IMR-90 (cell line): ENCODE measurements around the gene TTLL11. TPM values are rescaled to one million over a fixed set of nuclear protein-coding genes. Genes with fewer than 3 reads are reported as not detected.

Experiments used
- ATAC-seq: fragments of 200-7000 bp; cut with Tn5 transposase; 2 replicates; pipeline ENCODE4 v1.9.1; 2020; ENCODE audit warnings: low read depth, mild to moderate bottlenecking, moderate library complexity
- BruUV-seq: library from RNA; stranded (reverse); fragments of 400-500 nt; replicated peaks from 2 replicates; lab custom pipeline; 2021; lab: Mats Ljungman, UMichigan
- CTCF ChIA-PET: fragments of 300-600 bp; formaldehyde crosslinking; extraction: SDS; loops from one replicate; lab custom pipeline; 2021; ENCODE audit warnings: antibody characterized with exemption; lab: Yijun Ruan, JAX
- POLR2A ChIA-PET: fragments of 300-600 bp; sonication (Branson Sonifier 250); formaldehyde crosslinking; loops from one replicate; lab custom pipeline; 2022; ENCODE audit warnings: antibody characterized with exemption; ENCODE audit not compliant: unreplicated experiment; lab: Charles Lee
- DNase-seq: peaks from one replicate; pipeline ENCODE4 v3.0.0; 2013
- H2AFZ ChIP-seq: replicated peaks from 2 replicates; pipeline ENCODE3; 2013; ENCODE audit warnings: low read length, mild to moderate bottlenecking; ENCODE audit not compliant: poor library complexity
- H2AK5ac ChIP-seq: 2 replicates; pipeline ENCODE4 v1.6.1; 2013; ENCODE audit warnings: low read depth, low read length, inconsistent platforms
- H2AK9ac ChIP-seq: replicated peaks from 2 replicates; pipeline ENCODE3; 2013; ENCODE audit warnings: mild to moderate bottlenecking, low read depth, low read length, moderate library complexity; ENCODE audit not compliant: poor library complexity
- H2BK120ac ChIP-seq: 2 replicates; pipeline ENCODE4 v1.6.1; 2013; ENCODE audit warnings: low read depth, low read length, inconsistent platforms
- H2BK15ac ChIP-seq: 3 replicates; pipeline ENCODE4 v1.6.1; 2013; ENCODE audit warnings: low read depth, low read length, inconsistent platforms
- H2BK20ac ChIP-seq: 2 replicates; pipeline ENCODE4 v1.6.1; 2013; ENCODE audit warnings: low read depth, mild to moderate bottlenecking, inconsistent platforms, low read length, moderate library complexity
- H2BK5ac ChIP-seq: 2 replicates; pipeline ENCODE4 v1.6.1; 2013; ENCODE audit warnings: mild to moderate bottlenecking, low read depth, low read length, inconsistent platforms; ENCODE audit not compliant: poor library complexity, severe bottlenecking
- H3K14ac ChIP-seq: replicated peaks from 2 replicates; pipeline ENCODE4 v1.6.1; 2013; ENCODE audit warnings: low read depth, low read length, inconsistent platforms
- H3K18ac ChIP-seq: 2 replicates; pipeline ENCODE4 v1.6.1; 2013; ENCODE audit warnings: low read depth, low read length, control low read depth
- H3K23ac ChIP-seq: 2 replicates; pipeline ENCODE4 v1.6.1; 2013; ENCODE audit warnings: low read depth, low read length, inconsistent platforms
- H3K27ac ChIP-seq: 2 replicates; pipeline ENCODE4 v1.5.1; 2013; ENCODE audit warnings: mild to moderate bottlenecking, control low read depth, low read length; ENCODE audit not compliant: insufficient read depth
- H3K27me3 ChIP-seq: 2 replicates; pipeline ENCODE4 v1.6.1; 2013; ENCODE audit warnings: low read length; ENCODE audit not compliant: control insufficient read depth, insufficient read depth
- H3K36me3 ChIP-seq: 2 replicates; pipeline ENCODE4 v1.6.1; 2013; ENCODE audit warnings: low read length, mixed read lengths; ENCODE audit not compliant: control insufficient read depth, insufficient read depth
- H3K4ac ChIP-seq: 2 replicates; pipeline ENCODE4 v1.6.1; 2013; ENCODE audit warnings: low read depth, low read length, inconsistent platforms
- H3K4me1 ChIP-seq: 2 replicates; pipeline ENCODE4 v1.6.1; 2013; ENCODE audit warnings: low read length, mixed read lengths; ENCODE audit not compliant: control insufficient read depth, insufficient read depth
- H3K4me2 ChIP-seq: 2 replicates; pipeline ENCODE4 v1.6.1; 2013; ENCODE audit warnings: low read depth, mild to moderate bottlenecking, control low read depth, low read length, moderate library complexity
- H3K4me3 ChIP-seq: 2 replicates; pipeline ENCODE4 v1.5.1; 2013; ENCODE audit warnings: low read depth, mild to moderate bottlenecking, control low read depth, low read length, moderate library complexity; ENCODE audit not compliant: insufficient read depth
- H3K56ac ChIP-seq: 2 replicates; pipeline ENCODE4 v1.6.1; 2013; ENCODE audit warnings: low read length, inconsistent platforms; ENCODE audit not compliant: insufficient read depth; ENCODE audit errors: extremely low read depth
- H3K79me1 ChIP-seq, 2 experiments: 2 replicates each; pipeline ENCODE4 v1.6.1; 2013; ENCODE audit warnings: low read length in 2 of 2, inconsistent platforms in 1 of 2, low read depth in 1 of 2
- H3K9ac ChIP-seq: 2 replicates; pipeline ENCODE4 v1.6.1; 2013; ENCODE audit warnings: low read depth, low read length, control low read depth
- H3K9me1 ChIP-seq: 2 replicates; pipeline ENCODE4 v1.6.1; 2013; ENCODE audit warnings: low read length, inconsistent platforms; ENCODE audit not compliant: insufficient read depth
- H3K9me3 ChIP-seq: 2 replicates; pipeline ENCODE4 v1.6.1; 2013; ENCODE audit warnings: low read length; ENCODE audit not compliant: control insufficient read depth, insufficient read depth
- H4K20me1 ChIP-seq: 2 replicates; pipeline ENCODE4 v1.6.1; 2013; ENCODE audit warnings: low read length, inconsistent platforms; ENCODE audit not compliant: insufficient read depth
- H4K5ac ChIP-seq: 2 replicates; pipeline ENCODE4 v1.6.1; 2013; ENCODE audit warnings: mild to moderate bottlenecking, low read depth, low read length, control low read depth
- H4K8ac ChIP-seq, 2 experiments: 2 replicates each; pipeline ENCODE4 v1.6.1; 2013; ENCODE audit warnings: low read depth in 2 of 2, low read length in 2 of 2, control low read depth in 1 of 2, inconsistent platforms in 1 of 2
- H4K91ac ChIP-seq: 2 replicates; pipeline ENCODE4 v1.6.1; 2013; ENCODE audit warnings: low read depth, low read length, inconsistent platforms; ENCODE audit not compliant: insufficient read depth
- BHLHE40 ChIP-seq: fragments of 150-350 bp; IDR thresholded peaks from 2 replicates; pipeline ENCODE4 v1.6.1; 2016; ENCODE audit warnings: mild to moderate bottlenecking, low read depth, low read length
- CEBPB ChIP-seq: IDR thresholded peaks from 2 replicates; pipeline ENCODE4 v1.6.1; 2012; ENCODE audit warnings: low read depth, low read length, improper control_type of control experiment
- CHD1 ChIP-seq: IDR thresholded peaks from 2 replicates; pipeline ENCODE4 v1.6.1; 2012; ENCODE audit warnings: low read depth, low read length, improper control_type of control experiment
- ELK1 ChIP-seq: fragments of 150-350 bp; IDR thresholded peaks from 2 replicates; pipeline ENCODE4 v1.6.1; 2016; ENCODE audit warnings: low read depth, mild to moderate bottlenecking, low read length, moderate library complexity, borderline replicate concordance
- FOS ChIP-seq: fragments of 150-350 bp; IDR thresholded peaks from 2 replicates; pipeline ENCODE4 v1.6.1; 2016; ENCODE audit warnings: low read depth, low read length
- MAFK ChIP-seq: IDR thresholded peaks from 2 replicates; pipeline ENCODE4 v1.6.1; 2012; ENCODE audit warnings: low read depth, low read length, improper control_type of control experiment
- MAZ ChIP-seq: IDR thresholded peaks from 2 replicates; pipeline ENCODE4 v1.6.1; 2012; ENCODE audit warnings: low read depth, mild to moderate bottlenecking, low read length, improper control_type of control experiment, moderate library complexity, borderline replicate concordance
- MXI1 ChIP-seq: IDR thresholded peaks from 2 replicates; pipeline ENCODE4 v1.6.1; 2012; ENCODE audit warnings: low read depth, mild to moderate bottlenecking, low read length, moderate library complexity, borderline replicate concordance
- NFE2L2 ChIP-seq: fragments of 150-350 bp; IDR thresholded peaks from 2 replicates; pipeline ENCODE4 v1.6.1; 2016; ENCODE audit warnings: low read depth, mild to moderate bottlenecking, low read length
- POLR2A ChIP-seq: IDR thresholded peaks from 2 replicates; pipeline ENCODE4 v1.6.1; 2012; ENCODE audit warnings: mild to moderate bottlenecking, low read depth, low read length
- RAD21 ChIP-seq: IDR thresholded peaks from 2 replicates; pipeline ENCODE4 v1.6.1; 2012; ENCODE audit warnings: low read length, improper control_type of control experiment
- RCOR1 ChIP-seq: IDR thresholded peaks from 2 replicates; pipeline ENCODE4 v1.6.1; 2012; ENCODE audit warnings: mild to moderate bottlenecking, low read length, improper control_type of control experiment; ENCODE audit not compliant: insufficient replicate concordance
- RFX5 ChIP-seq: IDR thresholded peaks from 2 replicates; pipeline ENCODE4 v1.8.0; 2012; ENCODE audit warnings: low read depth, mild to moderate bottlenecking, low read length, moderate library complexity
- SMC3 ChIP-seq: fragments of 150-350 bp; IDR thresholded peaks from 2 replicates; pipeline ENCODE4 v1.6.1; 2016; ENCODE audit warnings: low read depth, mild to moderate bottlenecking, antibody characterized with exemption, low read length, moderate library complexity
- WGBS, 2 experiments: methylation state at CpG; one replicate each; pipeline versions ENCODE4 v1.1.5 to v1.1.7; 2013; ENCODE audit warnings: missing lambda C conversion rate in 2 of 2; ENCODE audit not compliant: insufficient read length in 1 of 2; ENCODE audit errors: extremely low coverage in 2 of 2; 5-methylcytosine and 5-hydroxymethylcytosine counted together
- dilution Hi-C: fragments of 300-500 bp; cut with HindIII; formaldehyde crosslinking; loops from one replicate; pipeline ENCODE4 v1.14.3; 2018; ENCODE audit warnings: low sequenced_read_pairs; ENCODE audit not compliant: unreplicated experiment
- in situ Hi-C: fragments of 300-500 bp; cut with MboI; formaldehyde crosslinking; loops from 3 replicates; pipeline ENCODE4 v1.14.3; 2019; ENCODE audit warnings: low sequenced_read_pairs, inconsistent platforms, mixed read lengths
- intact Hi-C: fragments of 100-400 bp; cut with micrococcal nuclease; formaldehyde crosslinking; loops from 2 replicates; pipeline ENCODE4 v1.10.0; 2022
- polyA plus RNA-seq, 3 experiments: library from polyadenylated mRNA; depleted of rRNA; stranded (reverse); fragments of >200 nt; gene quantifications; 2 replicates each; pipeline ENCODE4 v1.2.3, GENCODE V29; 2012; ENCODE audit warnings: low replicate concordance in 1 of 3
- total RNA-seq: library from RNA; depleted of rRNA; stranded (reverse); fragments of >200 nt; gene quantifications from 2 replicates; pipeline ENCODE4 v1.2.3, GENCODE V29; 2012
- TF ChIP-seq, protein P1 (sequence below): fragments of 150-350 bp; IDR thresholded peaks from 2 replicates; pipeline ENCODE4 v1.6.1; 2017; ENCODE audit warnings: mild to moderate bottlenecking, antibody characterized with exemption, low read length, low read depth
- TF ChIP-seq, protein P2 (sequence below): conservative IDR thresholded peaks from 2 replicates; pipeline ENCODE4 v1.5.1; 2012; ENCODE audit warnings: mild to moderate bottlenecking, low read depth, low read length, improper control_type of control experiment

Gene TTLL11
- total and polyA plus RNA-seq, 2 of the 4 experiments (the other 2 are of a cell fraction) = 2.0 to 4.6 TPM

DNA sequence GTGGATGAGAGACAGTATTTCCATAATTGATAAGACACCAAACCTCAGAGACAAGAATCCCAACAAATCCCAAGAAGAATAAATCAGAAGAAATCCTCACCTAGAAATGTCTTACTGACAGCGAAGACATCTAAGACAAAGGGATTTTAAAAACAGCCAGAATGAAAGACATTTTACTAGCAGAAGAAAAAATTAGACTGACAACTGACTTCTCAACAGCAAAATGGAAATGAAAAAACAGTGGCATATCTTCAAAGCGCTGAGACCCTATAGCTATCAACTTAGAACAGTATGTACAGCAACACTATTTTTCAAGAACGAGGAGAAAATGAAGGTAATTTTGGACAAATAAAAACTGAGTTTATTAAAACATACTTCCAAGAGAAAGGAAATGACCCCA, 16.3 kb downstream of the TTLL11 start:
- peaks cover 8% of the 10 kb centered on the region for H3K4me1 ChIP-seq
- WGBS, 2 experiments = no CpG with 5 or more reads among the region's 3 CpGs
- BruUV-seq = no TSS peak
- no peak overlapping the region for H2BK5ac ChIP-seq
- no peak overlapping the region for H3K4me3 ChIP-seq
- TF ChIP-seq FOS (no peak), RAD21 (no peak), NFE2L2 (no peak), CEBPB (no peak), MXI1 (no peak), MAFK (no peak), BHLHE40 (no peak), SMC3 (no peak), MAZ (no peak), ELK1 (no peak), RCOR1 (no peak), CHD1 (no peak), POLR2A (no peak), RFX5 (no peak)
- TF ChIP-seq, protein P1, sequence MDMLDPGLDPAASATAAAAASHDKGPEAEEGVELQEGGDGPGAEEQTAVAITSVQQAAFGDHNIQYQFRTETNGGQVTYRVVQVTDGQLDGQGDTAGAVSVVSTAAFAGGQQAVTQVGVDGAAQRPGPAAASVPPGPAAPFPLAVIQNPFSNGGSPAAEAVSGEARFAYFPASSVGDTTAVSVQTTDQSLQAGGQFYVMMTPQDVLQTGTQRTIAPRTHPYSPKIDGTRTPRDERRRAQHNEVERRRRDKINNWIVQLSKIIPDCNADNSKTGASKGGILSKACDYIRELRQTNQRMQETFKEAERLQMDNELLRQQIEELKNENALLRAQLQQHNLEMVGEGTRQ = no peak
- TF ChIP-seq, protein P2, sequence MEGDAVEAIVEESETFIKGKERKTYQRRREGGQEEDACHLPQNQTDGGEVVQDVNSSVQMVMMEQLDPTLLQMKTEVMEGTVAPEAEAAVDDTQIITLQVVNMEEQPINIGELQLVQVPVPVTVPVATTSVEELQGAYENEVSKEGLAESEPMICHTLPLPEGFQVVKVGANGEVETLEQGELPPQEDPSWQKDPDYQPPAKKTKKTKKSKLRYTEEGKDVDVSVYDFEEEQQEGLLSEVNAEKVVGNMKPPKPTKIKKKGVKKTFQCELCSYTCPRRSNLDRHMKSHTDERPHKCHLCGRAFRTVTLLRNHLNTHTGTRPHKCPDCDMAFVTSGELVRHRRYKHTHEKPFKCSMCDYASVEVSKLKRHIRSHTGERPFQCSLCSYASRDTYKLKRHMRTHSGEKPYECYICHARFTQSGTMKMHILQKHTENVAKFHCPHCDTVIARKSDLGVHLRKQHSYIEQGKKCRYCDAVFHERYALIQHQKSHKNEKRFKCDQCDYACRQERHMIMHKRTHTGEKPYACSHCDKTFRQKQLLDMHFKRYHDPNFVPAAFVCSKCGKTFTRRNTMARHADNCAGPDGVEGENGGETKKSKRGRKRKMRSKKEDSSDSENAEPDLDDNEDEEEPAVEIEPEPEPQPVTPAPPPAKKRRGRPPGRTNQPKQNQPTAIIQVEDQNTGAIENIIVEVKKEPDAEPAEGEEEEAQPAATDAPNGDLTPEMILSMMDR = no peak
- no peak overlapping the region for H4K5ac ChIP-seq
- no peak overlapping the region for H3K18ac ChIP-seq
- no peak overlapping the region for H2BK120ac ChIP-seq
- no peak overlapping the region for H3K23ac ChIP-seq
- H3K27me3 ChIP-seq = no peaks in the 10 kb centered on the region
- no peak overlapping the region for H4K8ac ChIP-seq
- dilution Hi-C loops (no loop called here), intact Hi-C loops (no loop called here), in situ Hi-C loops (no loop called here)
- H3K79me1 ChIP-seq = peaks cover 16 to 35% of the 10 kb centered on the region in 2 experiments
- H2BK20ac ChIP-seq = no peak overlapping the region
- peaks cover 6% of the 10 kb centered on the region; the same call in 1 of the 2 replicates for H3K9me1 ChIP-seq
- no peaks in the 10 kb centered on the region for H3K36me3 ChIP-seq
- no peak overlapping the region for H3K14ac ChIP-seq
- H2AK9ac ChIP-seq = no peak overlapping the region
- ATAC-seq = no peak
- H2BK15ac ChIP-seq = no peak overlapping the region
- no peak overlapping the region for H3K4ac ChIP-seq
- no peak overlapping the region for H3K56ac ChIP-seq
- H3K9ac ChIP-seq = no peak overlapping the region
- no peak overlapping the region for H2AK5ac ChIP-seq
- DNase-seq = no peak
- no peak overlapping the region for H3K27ac ChIP-seq
- H4K20me1 ChIP-seq = peaks cover 13% of the 10 kb centered on the region; the same call in 1 of the 2 replicates
- peaks cover 3% of the 10 kb centered on the region; the same call in 1 of the 2 replicates for H3K9me3 ChIP-seq
- no peak overlapping the region for H4K91ac ChIP-seq
- H3K4me2 ChIP-seq = no peak overlapping the region
- ChIA-PET CTCF (no interaction called here), POLR2A (no interaction called here)
- H2AFZ ChIP-seq = no peak overlapping the region
